Kidney (tissue), 14 donors: Measurements from ENCODE around the gene FAM83F. TPM values are rescaled to one million over a fixed set of nuclear protein-coding genes. Genes with fewer than 3 reads are reported as not detected.
A peak's percentile ranks its signal among the peaks of the same experiment; 100 is the strongest.

Source experiments
- DNase-seq, 5 donors: peaks; one replicate each; pipeline ENCODE4 v3.0.0-alpha.2; 2013 to 2020
- FAIRE-seq: peaks from 2 replicates; lab custom pipeline; 2012; peaks lifted over from hg19 to GRCh38; lab: Jason Lieb, UNC
- H3K27ac ChIP-seq, 2 donors: one replicate each; pipeline ENCODE4 v1.7.0; 2013; ENCODE audit warnings: low read depth in 2 of 2, low read length in 2 of 2, inconsistent platforms in 1 of 2
- H3K27me3 ChIP-seq: one replicate; pipeline ENCODE4 v1.7.1; 2013; ENCODE audit warnings: low read length, inconsistent platforms; ENCODE audit not compliant: control insufficient read depth, insufficient read depth
- H3K36me3 ChIP-seq, 3 donors: one replicate each; pipeline versions ENCODE4 v1.7.0 to v1.7.1; 2013; ENCODE audit warnings: low read length in 3 of 3, control low read depth in 1 of 3, inconsistent platforms in 1 of 3; ENCODE audit not compliant: insufficient read depth in 3 of 3, control insufficient read depth in 2 of 3
- H3K4me1 ChIP-seq, 3 donors: one replicate each; pipeline versions ENCODE4 v1.7.0 to v1.7.1; 2013; ENCODE audit warnings: low read length in 3 of 3, inconsistent platforms in 1 of 3, low read depth in 1 of 3; ENCODE audit not compliant: control insufficient read depth in 2 of 3, insufficient read depth in 2 of 3
- H3K4me3 ChIP-seq, 3 donors: one replicate each; pipeline versions ENCODE4 v1.7.0 to v1.8.1; 2013; ENCODE audit warnings: low read length in 3 of 3, control low read depth in 1 of 3, inconsistent platforms in 1 of 3
- H3K9ac ChIP-seq, 3 donors: one replicate each; pipeline versions ENCODE4 v1.7.0 to v1.7.1; 2013; ENCODE audit warnings: low read length in 3 of 3, control low read depth in 1 of 3, inconsistent platforms in 1 of 3
- H3K9me3 ChIP-seq, 3 donors: one replicate each; pipeline versions ENCODE4 v1.7.0 to v1.7.1; 2013; ENCODE audit warnings: low read length in 3 of 3, control low read depth in 1 of 3, inconsistent platforms in 1 of 3; ENCODE audit not compliant: control insufficient read depth in 2 of 3, insufficient read depth in 1 of 3
- CTCF ChIP-seq: IDR thresholded peaks from 3 replicates; pipeline ENCODE4 v1.5.1; 2012; ENCODE audit warnings: mild to moderate bottlenecking, moderate library complexity, borderline replicate concordance; ENCODE audit not compliant: insufficient read depth; ENCODE audit errors: extremely low read depth
- intact Hi-C: fragments of 100-400 bp; cut with DNase I; formaldehyde crosslinking; loops from one replicate; pipeline ENCODE4 v1.11.1; 2022
- polyA plus RNA-seq: library from polyadenylated mRNA; stranded (reverse); fragments of 350-450 nt; fragmentation: Illumina TruSeq; extraction: RNeasy Lipid Tissue Mini Kit (QIAGEN cat#74804); gene quantifications from one replicate; pipeline ENCODE4 v1.2.3, GENCODE V29; 2014; ENCODE audit warnings: low read depth, low replicate concordance; ENCODE audit not compliant: insufficient read depth
- total RNA-seq: library from RNA; stranded (reverse); fragmentation: NEBNext Ultra II Directional; extraction: Animal tissue kit (Norgen Biotek cat#: 25700); gene quantifications from one replicate; pipeline ENCODE4 v1.2.1, GENCODE V29; 2021
- donor health status: control.
- donor health status: control.
- donor health status: control.
- donor health status: control.
- donor health status: control.
- donor health status: DM: yes; HTN: yes; CAD: no.
- donor health status: Normal renal cell carcinoma (clear cell type).

The FAM83F gene
- total and polyA plus RNA-seq, 2 donors from 2014 or later, result 6.8 to 13.1 TPM

GRCh38 chr22:40070701-40071100 is 75.9 kb downstream of the FAM83F start:
- no peak for TF ChIP-seq CTCF
- Histone ChIP-seq H3K9ac (no peak overlapping the region), H3K27ac (no peak overlapping the region), H3K27me3 (no peaks in the 10 kb centered on the region), H3K36me3 (no peaks in the 10 kb centered on the region), H3K4me3 (no peak overlapping the region), H3K4me1 (peaks cover 0 to 8% (median 8%) of the 10 kb centered on the region in 3 donors), H3K9me3 (no peaks in the 10 kb centered on the region)
- intact Hi-C loops, result no loop called here
- FAIRE-seq (peak; percentile 8), DNase-seq (no peak)

- intact Hi-C loops, result no loop called here
Measured at GRCh38 chr22:40071720-40072119, 77.0 kb downstream of the FAM83F start.

GRCh38 chr22:40076702-40077645 is 82.2 kb downstream of the FAM83F start:
- H3K4me1 ChIP-seq, result peaks cover 0 to 25% (median 0%) of the 10 kb centered on the region in 3 donors
- FAIRE-seq, result no peak
- H3K27ac ChIP-seq, result no peak overlapping the region
- H3K27me3 ChIP-seq, result no peaks in the 10 kb centered on the region
- no peaks in the 10 kb centered on the region for H3K36me3 ChIP-seq
- H3K4me3 ChIP-seq, result no peak overlapping the region
- intact Hi-C loops, result no loop called here
- no peak overlapping the region for H3K9ac ChIP-seq
- H3K9me3 ChIP-seq, result no peaks in the 10 kb centered on the region
- TF ChIP-seq CTCF, result no peak
- no peak for DNase-seq

More at GRCh38 chr22:40071720-40072119, 77.0 kb downstream of the FAM83F start:
- no peak overlapping the region for H3K27ac ChIP-seq
- H3K36me3 ChIP-seq, result no peaks in the 10 kb centered on the region
- H3K4me3 ChIP-seq, result no peak overlapping the region
- no peak for TF ChIP-seq CTCF
- H3K9ac ChIP-seq, result no peak overlapping the region
- H3K4me1 ChIP-seq, result peaks cover 0 to 9% (median 5%) of the 10 kb centered on the region in 3 donors
- FAIRE-seq (no peak), DNase-seq (peak in 1 of 5 donors; percentile 10)
- H3K27me3 ChIP-seq, result no peaks in the 10 kb centered on the region
- no peaks in the 10 kb centered on the region for H3K9me3 ChIP-seq
